ENCODE measurements around the gene ADGRD2.

Gene ADGRD2

DNA sequence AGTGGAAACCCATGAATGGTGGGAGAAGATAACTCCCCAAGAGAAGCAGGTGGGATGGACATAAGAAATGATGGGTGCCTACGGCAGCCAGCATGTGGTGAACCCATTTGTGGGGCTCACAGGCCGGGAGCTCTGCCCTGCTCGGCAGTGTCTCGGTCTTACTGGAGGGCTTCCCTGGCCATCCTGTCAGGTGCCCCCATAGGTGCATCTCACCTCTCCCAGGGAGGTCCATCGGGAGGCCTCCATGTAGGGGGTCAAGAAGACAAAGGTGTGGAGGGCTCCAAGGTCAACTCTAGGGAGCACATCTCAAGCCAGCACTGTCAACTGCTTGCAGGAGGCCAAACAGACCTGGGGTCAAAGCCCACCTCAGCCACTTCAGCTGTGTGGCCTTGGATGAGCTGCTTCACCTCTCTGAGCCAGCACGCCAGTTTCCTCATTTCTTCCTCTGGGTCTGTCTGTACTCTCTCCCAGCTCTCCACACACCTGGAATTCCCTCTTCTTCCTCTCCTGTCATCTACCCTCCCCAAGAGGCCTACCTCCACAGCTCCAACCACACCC lies 10.5 kb upstream of the ADGRD2 start:
- TF ChIP-seq CTCF (IDR thresholded peaks at IDR 0.05): no peak

DNA sequence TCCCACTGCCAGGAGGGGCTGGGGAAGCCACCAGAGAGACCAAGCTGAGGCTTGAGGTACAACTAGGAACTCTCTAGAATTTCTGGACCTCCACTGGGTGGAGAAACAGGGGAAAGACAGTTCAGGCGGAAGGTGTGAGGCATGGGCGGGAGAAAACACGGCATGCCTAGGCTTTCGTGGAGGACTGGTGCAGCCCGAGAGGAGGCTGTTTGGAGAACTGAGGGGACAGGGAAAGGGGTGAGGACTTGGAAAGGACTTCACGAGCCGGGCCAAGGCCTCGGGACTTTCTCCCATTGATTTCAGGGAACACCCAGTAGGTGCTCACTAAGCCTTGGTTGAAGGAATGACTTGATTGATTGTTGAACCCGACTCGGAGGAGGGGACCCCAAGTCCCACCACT lies 9.5 kb upstream of the ADGRD2 start:
- no peak for TF ChIP-seq CTCF (IDR thresholded peaks at IDR 0.05)

DNA sequence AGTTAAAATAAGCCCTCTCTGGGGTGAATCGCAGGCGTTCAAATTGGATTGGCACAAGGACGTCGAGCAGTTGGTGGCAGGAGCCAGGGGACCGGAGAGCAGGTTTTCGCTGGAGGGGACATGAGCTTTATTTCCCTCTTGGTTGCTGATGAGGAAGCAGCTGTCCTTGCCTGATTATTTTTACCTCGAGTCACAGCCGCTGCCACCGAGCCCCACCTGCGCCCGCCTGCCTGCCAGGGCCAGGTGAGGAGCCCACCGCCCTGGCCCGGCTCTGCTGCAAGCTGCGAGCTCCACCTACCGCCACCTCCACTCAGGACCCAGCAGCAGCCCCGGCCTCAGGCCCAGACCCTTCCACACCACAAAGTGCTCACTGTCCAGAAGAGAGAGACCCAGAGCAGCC lies 9.0 kb upstream of the ADGRD2 start:
- no peak for TF ChIP-seq CTCF (IDR thresholded peaks at IDR 0.05)

GRCh38 chr9:124442379-124442778 lies 7.9 kb upstream of the ADGRD2 start:
- no peak for TF ChIP-seq CTCF (IDR thresholded peaks at IDR 0.05)

DNA sequence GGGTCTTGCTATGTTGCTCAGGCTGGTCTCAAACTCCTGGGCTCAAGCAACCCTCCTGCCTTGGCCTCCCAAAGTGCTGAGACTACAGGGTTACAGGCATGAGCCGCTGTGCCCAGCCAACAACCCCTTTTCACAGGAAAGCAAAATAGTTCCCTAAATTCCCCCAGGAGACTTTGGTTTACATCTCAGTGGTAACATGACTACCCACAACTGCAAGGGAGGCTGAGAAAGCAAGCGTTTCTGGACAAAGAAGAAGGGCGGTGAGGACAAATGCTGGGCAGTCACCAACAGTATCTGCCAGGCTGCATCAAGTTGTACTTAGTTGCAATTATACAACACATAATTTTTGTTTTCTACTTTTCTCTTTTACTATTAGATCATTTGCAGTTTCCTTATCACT lies 7.4 kb upstream of the ADGRD2 start:
- TF ChIP-seq CTCF (IDR thresholded peaks at IDR 0.05): no peak

- TF ChIP-seq CTCF (IDR thresholded peaks at IDR 0.05): no peak
Measured at GRCh38 chr9:124443625-124444024, 6.6 kb upstream of the ADGRD2 start.

DNA sequence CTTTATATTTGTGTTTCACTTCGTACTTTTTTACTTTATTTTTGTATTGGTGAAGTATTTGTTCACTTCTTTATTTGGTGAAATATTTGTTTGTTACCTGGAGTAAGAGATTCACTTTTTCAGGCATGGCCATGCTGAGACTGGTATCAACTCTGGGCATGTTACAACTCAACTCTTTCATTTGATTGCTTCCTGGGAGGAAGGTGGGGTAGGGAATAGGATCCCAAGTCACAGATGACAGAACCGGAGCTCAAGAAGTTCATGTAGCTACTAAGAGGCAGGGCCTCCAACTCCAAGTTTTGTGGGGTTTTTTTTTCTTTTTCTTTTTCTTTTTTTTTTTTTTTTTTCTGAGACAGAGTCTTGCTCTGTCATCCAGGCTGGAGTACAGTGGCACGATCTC lies 6.1 kb upstream of the ADGRD2 start:
- no peak for TF ChIP-seq CTCF (IDR thresholded peaks at IDR 0.05)

GRCh38 chr9:124447297-124447661 lies 3.0 kb upstream of the ADGRD2 start:
- no peak for TF ChIP-seq CTCF (IDR thresholded peaks at IDR 0.05)
